Measurements from ENCODE around the gene PPM1A.
A peak's percentile ranks its signal among the peaks of the same experiment; 100 is the strongest.

Gene PPM1A

DNA sequence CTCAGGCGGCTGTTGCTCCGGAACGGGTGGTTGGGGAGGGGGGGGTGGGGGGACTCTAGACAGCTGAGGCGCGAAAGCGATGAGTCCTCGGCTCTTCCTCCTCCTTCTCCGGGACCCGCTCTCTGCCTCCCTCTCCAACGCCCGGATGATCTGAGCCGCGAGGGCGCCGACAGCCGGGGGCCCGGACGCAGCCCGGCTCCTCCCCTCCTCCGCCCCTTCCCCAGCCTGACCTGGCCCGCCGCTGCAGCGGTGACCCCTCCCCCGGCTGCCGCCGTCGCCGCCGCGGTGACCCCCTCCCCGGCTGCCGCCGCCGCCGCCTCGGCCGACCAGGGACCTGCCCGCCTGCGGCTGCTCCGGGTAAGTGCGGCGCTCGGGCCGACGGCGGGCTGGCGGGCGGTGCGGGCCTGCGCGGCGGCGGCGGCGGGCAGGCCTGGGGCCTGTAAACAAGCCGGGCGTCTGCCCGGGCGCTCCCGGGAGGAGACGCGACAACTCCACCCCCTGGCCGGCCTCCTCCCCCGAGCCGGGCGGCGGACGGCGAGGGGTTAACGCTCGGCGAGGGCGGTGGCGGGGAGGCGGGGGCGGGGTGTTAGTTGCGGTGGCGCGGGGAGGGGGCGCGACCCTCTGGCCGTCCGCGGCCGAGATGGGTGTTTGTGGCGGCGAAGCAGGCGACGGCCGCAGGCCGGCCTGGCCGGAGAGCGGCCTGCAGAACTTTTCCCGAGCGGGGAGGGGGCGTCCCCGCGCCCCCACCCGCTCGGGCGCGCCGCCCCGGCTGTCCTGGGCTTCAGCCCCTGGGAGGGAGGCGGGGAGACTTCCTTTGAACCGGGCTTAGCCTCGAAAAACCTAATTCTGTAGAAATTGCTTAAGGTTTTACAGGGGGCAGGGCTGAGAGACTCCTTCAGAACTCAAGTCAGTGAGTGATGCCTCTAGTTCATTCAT, 568 bp downstream of the PPM1A start:
- TF ChIP-seq, protein P1, sequence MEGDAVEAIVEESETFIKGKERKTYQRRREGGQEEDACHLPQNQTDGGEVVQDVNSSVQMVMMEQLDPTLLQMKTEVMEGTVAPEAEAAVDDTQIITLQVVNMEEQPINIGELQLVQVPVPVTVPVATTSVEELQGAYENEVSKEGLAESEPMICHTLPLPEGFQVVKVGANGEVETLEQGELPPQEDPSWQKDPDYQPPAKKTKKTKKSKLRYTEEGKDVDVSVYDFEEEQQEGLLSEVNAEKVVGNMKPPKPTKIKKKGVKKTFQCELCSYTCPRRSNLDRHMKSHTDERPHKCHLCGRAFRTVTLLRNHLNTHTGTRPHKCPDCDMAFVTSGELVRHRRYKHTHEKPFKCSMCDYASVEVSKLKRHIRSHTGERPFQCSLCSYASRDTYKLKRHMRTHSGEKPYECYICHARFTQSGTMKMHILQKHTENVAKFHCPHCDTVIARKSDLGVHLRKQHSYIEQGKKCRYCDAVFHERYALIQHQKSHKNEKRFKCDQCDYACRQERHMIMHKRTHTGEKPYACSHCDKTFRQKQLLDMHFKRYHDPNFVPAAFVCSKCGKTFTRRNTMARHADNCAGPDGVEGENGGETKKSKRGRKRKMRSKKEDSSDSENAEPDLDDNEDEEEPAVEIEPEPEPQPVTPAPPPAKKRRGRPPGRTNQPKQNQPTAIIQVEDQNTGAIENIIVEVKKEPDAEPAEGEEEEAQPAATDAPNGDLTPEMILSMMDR (IDR thresholded peaks at IDR 0.05; ENCODE audit: insufficient read depth, missing control alignments): no peak
- FAIRE-seq: no peak
- DNase-seq (ENCODE audit: insufficient read length, low spot score): peak; percentile 36

DNA sequence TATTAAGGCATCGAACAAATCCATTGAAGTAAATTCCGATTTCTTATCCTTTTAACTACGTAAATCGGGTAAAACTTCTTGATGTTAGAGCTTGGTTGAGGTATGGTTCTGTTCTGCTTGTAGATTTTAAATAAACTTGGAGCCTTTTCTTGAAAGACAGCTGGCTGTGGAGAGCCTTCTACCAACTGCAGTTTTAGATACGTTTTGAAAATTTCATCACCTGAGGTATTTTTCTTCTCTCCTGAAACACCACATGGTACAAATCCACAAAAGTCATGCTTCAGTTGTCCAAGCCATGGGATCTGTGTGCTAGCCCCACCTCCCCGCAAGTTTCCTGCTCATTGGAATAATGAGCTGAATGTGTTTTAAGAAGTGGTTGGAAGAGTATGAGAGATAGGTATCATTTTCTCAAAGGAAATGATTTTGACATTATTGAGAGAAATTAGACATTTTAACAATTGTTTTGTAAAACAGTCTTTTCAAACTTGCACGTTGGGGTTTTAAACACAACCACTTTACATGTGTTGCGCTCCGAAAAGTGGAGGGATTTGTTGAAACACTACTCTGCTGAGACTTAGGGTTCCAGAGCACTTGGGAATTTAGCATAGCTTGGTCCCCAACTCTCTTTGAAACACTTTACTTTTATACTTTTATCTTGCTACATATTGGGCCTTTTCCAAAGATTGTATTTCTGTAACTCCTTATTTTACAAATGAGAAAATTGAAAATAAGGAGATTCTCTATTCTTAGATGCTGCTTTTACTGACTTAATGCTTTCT, 1.4 kb downstream of the PPM1A start:
- TF ChIP-seq, protein P1 (IDR thresholded peaks at IDR 0.05; ENCODE audit: insufficient read depth, missing control alignments): no peak
- FAIRE-seq (no peak), DNase-seq (ENCODE audit: insufficient read length, low spot score) (no peak)

DNA sequence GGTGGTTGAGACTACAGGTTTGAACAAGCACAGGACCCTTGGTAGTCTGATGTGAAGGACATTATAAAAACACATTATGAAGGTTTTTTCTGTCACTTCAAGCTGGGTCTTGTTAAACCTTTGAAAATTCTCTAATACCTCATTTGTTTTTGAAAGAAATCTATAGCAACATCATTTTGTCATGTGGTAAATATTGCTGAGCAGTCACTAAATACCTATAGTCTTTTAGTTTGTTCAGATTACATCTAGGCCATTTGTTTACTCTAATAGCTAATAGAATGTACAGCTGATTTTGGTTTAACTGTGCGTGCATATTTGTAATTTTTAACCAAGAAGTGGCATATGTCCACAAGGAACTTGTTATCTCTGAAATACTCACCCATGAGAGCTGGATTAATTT, 2.9 kb downstream of the PPM1A start:
- TF ChIP-seq, protein P1 (IDR thresholded peaks at IDR 0.05; ENCODE audit: insufficient read depth, missing control alignments): no peak
- no peak for DNase-seq (ENCODE audit: insufficient read length, low spot score)
- FAIRE-seq: no peak

DNA sequence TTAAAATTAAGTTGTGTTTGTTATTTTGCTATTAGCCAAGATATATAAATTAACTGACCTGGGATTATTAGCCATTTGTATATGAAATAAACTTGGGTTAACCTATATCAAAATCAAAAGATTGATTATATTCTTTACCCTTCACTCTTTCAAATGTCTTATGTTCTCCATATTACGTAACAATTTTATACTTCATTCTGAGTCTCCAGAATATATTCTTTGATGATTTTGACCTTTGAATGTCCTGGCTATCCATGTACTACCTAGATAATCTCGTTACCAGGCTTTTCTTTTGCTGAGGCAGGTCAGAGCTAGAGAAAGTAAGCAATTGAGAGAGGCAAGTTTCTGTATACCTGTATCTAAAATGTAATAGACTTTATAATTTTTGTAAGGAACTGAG, 3.6 kb downstream of the PPM1A start:
- no peak for FAIRE-seq

DNA sequence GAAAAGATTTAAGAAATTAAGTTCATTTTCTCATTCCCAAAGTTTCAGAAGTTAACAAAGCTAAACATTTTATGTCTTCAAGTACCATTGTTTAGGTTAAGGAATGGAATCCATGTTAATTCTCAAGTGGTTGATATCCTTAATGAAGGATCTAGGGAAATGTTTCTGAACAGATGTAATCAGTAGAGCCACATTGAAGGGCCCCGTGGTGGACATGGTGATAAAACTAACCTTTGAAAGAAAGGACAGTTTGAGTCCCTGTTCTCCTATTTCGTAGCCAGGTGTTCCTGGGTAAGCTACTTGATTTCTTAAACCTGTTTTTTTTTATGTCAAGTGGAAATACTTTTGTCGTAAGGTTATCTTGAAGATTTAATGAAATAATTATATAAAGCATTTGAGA, 4.6 kb downstream of the PPM1A start:
- no peak for DNase-seq (ENCODE audit: insufficient read length, low spot score)
- TF ChIP-seq, protein P1 (IDR thresholded peaks at IDR 0.05; ENCODE audit: insufficient read depth, missing control alignments): no peak
- FAIRE-seq: peak; percentile 41

More for the DNA sequence above, 3.6 kb downstream of the PPM1A start:
- TF ChIP-seq, protein P1 (IDR thresholded peaks at IDR 0.05; ENCODE audit: insufficient read depth, missing control alignments): no peak
- no peak for DNase-seq (ENCODE audit: insufficient read length, low spot score)

DNA sequence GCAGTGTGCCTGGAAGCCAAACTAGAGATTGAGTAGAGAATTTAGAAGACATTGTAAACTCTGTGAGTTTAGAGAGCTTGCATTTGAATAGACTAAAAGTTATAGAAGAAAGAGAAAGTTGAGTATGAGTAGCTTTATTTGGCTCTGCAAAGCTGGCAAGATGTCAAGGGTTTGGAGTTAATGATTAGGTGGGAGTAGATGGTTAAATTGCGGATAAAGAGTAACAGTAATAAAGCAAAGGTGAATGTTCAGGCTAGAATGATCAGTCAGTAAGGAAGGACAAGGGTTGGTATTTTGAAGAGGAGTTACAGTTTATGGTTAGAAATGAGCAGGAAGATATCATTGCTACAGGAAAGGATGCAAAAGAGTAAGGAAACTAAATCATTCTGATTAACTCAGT, 5.2 kb downstream of the PPM1A start:
- FAIRE-seq: peak; percentile 38
- no peak for DNase-seq (ENCODE audit: insufficient read length, low spot score)
- TF ChIP-seq, protein P1 (IDR thresholded peaks at IDR 0.05; ENCODE audit: insufficient read depth, missing control alignments): no peak

All from D721Med (cell line).